ENCODE results near the gene FGGY. TPM values are rescaled to one million over a fixed set of nuclear protein-coding genes. Genes with fewer than 3 reads are reported as not detected.

Gene FGGY
- total RNA-seq, 4 donors from 2014 or later = 23.3 to 26.4 (median 25.3) TPM

DNA sequence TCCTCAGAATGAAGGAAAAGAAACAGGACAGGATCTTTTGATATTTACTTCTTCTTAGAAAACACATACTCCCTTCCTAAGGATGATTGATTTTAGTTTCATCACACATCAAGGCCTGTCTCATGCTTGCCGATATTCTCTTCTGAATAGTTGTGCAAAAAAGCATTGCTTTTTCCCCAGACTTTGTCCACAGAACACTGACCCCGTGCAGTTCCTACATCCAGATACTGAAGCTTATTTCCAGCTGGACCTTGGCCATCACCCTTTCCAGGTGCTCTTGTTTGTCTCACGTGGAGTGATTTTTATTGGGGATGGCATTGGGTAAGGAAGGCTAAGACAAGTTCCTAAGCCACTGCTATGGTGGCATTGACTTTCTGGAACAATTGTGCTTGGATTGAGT lies 320.5 kb downstream of the FGGY start:
- Histone ChIP-seq H3K27ac (replicated peaks in 1 of 4) (no peak overlapping the region), H3K4me1 (no peaks in the 10 kb centered on the region), H3K27me3 (no peaks in the 10 kb centered on the region), H3K36me3 (no peaks in the 10 kb centered on the region), H3K4me3 (no peak overlapping the region), H3K9me3 (no peaks in the 10 kb centered on the region)
- TF ChIP-seq POLR2A (IDR thresholded peaks at IDR 0.05; ENCODE audit: low read depth) (no peak), POLR2AphosphoS5 (IDR thresholded peaks at IDR 0.05) (no peak), EP300 (IDR thresholded peaks at IDR 0.05) (no peak)
- TF ChIP-seq, protein P1, sequence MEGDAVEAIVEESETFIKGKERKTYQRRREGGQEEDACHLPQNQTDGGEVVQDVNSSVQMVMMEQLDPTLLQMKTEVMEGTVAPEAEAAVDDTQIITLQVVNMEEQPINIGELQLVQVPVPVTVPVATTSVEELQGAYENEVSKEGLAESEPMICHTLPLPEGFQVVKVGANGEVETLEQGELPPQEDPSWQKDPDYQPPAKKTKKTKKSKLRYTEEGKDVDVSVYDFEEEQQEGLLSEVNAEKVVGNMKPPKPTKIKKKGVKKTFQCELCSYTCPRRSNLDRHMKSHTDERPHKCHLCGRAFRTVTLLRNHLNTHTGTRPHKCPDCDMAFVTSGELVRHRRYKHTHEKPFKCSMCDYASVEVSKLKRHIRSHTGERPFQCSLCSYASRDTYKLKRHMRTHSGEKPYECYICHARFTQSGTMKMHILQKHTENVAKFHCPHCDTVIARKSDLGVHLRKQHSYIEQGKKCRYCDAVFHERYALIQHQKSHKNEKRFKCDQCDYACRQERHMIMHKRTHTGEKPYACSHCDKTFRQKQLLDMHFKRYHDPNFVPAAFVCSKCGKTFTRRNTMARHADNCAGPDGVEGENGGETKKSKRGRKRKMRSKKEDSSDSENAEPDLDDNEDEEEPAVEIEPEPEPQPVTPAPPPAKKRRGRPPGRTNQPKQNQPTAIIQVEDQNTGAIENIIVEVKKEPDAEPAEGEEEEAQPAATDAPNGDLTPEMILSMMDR (IDR thresholded peaks at IDR 0.05) = no peak
- DNase-seq (ENCODE audit: extremely low spot score) = no peak
- 80% methylated on average over 3 of the region's 3 CpGs for WGBS
- intact Hi-C loops (cut with DNase I) = no loop called here

DNA sequence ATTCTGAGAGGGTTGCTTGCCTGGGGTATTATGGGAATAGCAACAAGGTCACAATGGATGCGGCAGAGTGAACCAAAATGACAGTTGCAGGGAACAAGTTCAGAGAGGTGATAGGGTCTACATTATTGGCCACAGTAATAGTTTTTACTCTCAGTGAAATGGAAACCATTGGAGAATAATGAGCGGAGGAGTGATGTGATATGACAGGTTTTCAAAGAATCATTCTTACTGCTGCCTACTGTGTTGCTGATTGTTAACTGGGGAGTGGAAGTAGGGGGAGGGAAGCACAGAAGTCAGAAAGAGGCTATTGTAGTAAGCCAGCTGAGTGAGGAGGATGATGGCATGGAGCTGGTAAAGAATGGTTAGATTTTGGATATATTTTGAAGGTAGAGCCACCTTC lies 322.7 kb downstream of the FGGY start:
- Histone ChIP-seq H3K4me3 (no peak overlapping the region), H3K4me1 (no peaks in the 10 kb centered on the region), H3K9me3 (no peaks in the 10 kb centered on the region), H3K27ac (replicated peaks in 1 of 4) (no peak overlapping the region), H3K36me3 (no peaks in the 10 kb centered on the region), H3K27me3 (no peaks in the 10 kb centered on the region)
- intact Hi-C loops (cut with DNase I) = no loop called here
- TF ChIP-seq, protein P1 (IDR thresholded peaks at IDR 0.05) = no peak
- TF ChIP-seq EP300 (IDR thresholded peaks at IDR 0.05) (no peak), POLR2A (IDR thresholded peaks at IDR 0.05; ENCODE audit: low read depth) (no peak), POLR2AphosphoS5 (IDR thresholded peaks at IDR 0.05) (no peak)
- no peak for DNase-seq (ENCODE audit: extremely low spot score)
- WGBS = 100% methylated on average over 2 of the region's 2 CpGs

DNA sequence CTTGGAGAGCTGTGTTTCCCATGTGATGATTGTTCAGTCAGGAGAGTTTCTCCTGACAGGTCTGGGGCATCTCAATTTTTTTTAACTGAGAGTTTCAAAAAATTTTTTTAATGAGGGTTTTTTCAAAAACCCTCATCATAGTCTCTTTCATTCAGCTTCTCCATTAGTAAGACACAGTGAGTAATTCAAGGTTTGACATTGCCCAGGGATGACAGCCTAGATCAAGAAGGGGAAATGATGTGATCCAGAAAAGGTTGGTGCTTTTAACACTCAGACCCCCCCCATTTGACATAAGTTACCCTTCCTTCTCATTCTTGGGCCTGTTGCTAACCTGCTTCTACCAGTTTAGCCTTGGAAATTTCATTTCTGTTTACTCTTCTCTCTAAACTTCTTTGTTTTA lies 328.5 kb downstream of the FGGY start:
- no peaks in the 10 kb centered on the region for H3K27me3 ChIP-seq
- DNase-seq (ENCODE audit: extremely low spot score) = no peak
- no peaks in the 10 kb centered on the region for H3K9me3 ChIP-seq
- intact Hi-C loops (cut with DNase I) = no loop called here
- H3K36me3 ChIP-seq = no peaks in the 10 kb centered on the region
- no peak overlapping the region for H3K27ac ChIP-seq (replicated peaks in 1 of 4)
- TF ChIP-seq, protein P1 (IDR thresholded peaks at IDR 0.05) = no peak
- no peak for TF ChIP-seq EP300 (IDR thresholded peaks at IDR 0.05)
- no peak for TF ChIP-seq POLR2AphosphoS5 (IDR thresholded peaks at IDR 0.05)
- no peak for TF ChIP-seq POLR2A (IDR thresholded peaks at IDR 0.05; ENCODE audit: low read depth)
- H3K4me1 ChIP-seq = no peaks in the 10 kb centered on the region
- H3K4me3 ChIP-seq = no peak overlapping the region

DNA sequence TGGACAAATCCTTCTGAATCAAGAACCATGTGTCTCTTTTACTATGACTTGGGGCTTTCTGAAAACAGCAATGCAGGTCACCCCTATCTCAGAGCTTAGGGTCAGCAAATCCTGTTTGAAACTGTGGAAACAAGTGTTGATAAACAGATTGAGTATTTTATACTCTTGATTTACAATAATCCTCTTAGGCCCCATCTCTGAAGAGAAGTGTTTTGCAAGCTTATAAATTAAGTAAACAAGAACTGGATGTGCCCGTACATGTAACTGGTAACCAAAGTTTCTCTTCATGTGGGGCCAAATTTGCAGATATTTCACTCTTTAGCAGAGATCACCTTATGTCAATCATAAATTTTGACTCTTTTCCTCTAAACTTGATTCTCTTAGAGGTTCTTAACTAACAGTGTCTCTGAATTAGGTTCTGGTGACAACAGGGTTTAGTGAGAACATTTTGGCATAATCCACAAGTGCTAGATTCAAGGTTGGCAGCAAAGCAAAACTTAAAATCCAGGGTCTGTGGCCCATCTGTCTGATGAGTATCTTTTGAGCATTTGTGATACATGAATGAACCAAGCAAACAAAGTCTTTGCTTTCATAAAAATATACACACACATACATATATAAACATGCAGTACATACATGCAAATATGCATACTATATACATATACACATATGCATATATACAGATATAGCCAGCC lies 334.8 kb downstream of the FGGY start:
- no peaks in the 10 kb centered on the region for H3K36me3 ChIP-seq
- H3K4me3 ChIP-seq = no peak overlapping the region
- no peaks in the 10 kb centered on the region for H3K27me3 ChIP-seq
- no peak for DNase-seq (ENCODE audit: extremely low spot score)
- H3K4me1 ChIP-seq = peaks cover 0 to 8% (median 0%) of the 10 kb centered on the region in 4 donors
- WGBS = 86% methylated on average over 1 of the region's 1 CpG
- no peaks in the 10 kb centered on the region for H3K9me3 ChIP-seq
- no peak for TF ChIP-seq EP300 (IDR thresholded peaks at IDR 0.05)
- TF ChIP-seq POLR2AphosphoS5 (IDR thresholded peaks at IDR 0.05) = no peak
- no peak for TF ChIP-seq POLR2A (IDR thresholded peaks at IDR 0.05; ENCODE audit: low read depth)
- TF ChIP-seq, protein P1 (IDR thresholded peaks at IDR 0.05) = no peak
- intact Hi-C loops (cut with DNase I) = no loop called here
- H3K27ac ChIP-seq (replicated peaks in 1 of 4) = no peak overlapping the region

DNA sequence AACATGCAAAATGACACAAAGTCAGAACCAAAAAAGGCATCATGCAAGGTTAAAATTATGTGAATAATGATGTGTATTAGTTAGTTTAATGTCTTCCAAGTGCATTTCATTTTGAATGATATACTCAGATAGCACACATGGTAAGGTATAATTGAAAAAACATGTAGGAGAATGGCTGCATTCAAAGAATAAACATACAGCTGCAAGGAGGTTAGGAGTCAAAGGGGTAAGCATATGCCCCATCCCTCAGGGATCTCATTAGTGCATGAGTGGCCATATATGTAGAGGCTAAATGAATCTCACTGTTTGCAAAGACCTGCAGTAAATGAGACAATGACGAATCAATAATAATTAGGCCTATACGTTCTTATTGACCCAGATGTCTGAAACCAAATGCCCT lies 338.2 kb downstream of the FGGY start:
- Histone ChIP-seq H3K4me3 (no peak overlapping the region), H3K27me3 (no peaks in the 10 kb centered on the region), H3K4me1 (peaks cover 4 to 20% (median 11%) of the 10 kb centered on the region in 4 donors), H3K9me3 (no peaks in the 10 kb centered on the region), H3K36me3 (no peaks in the 10 kb centered on the region), H3K27ac (replicated peaks in 1 of 4) (no peak overlapping the region)
- no peak for TF ChIP-seq POLR2A (IDR thresholded peaks at IDR 0.05; ENCODE audit: low read depth)
- no peak for TF ChIP-seq POLR2AphosphoS5 (IDR thresholded peaks at IDR 0.05)
- TF ChIP-seq, protein P1 (IDR thresholded peaks at IDR 0.05) = no peak
- TF ChIP-seq EP300 (IDR thresholded peaks at IDR 0.05) = no peak
- WGBS = 97% methylated on average over 2 of the region's 2 CpGs
- intact Hi-C loops (cut with DNase I) = no loop called here
- DNase-seq (ENCODE audit: extremely low spot score) = no peak

Measured in esophagus muscularis mucosa (tissue), 4 donors.